ENCODE measurements around the gene VPS4B. TPM values are rescaled to one million over a fixed set of nuclear protein-coding genes. Genes with fewer than 3 reads are reported as not detected.

Gene VPS4B
- total and polyA plus RNA-seq, 2 of the 8 experiments (the other 6 are each of a cell fraction or from before 2014, with no cell fraction given), result 7.2 to 45.3 TPM

DNA sequence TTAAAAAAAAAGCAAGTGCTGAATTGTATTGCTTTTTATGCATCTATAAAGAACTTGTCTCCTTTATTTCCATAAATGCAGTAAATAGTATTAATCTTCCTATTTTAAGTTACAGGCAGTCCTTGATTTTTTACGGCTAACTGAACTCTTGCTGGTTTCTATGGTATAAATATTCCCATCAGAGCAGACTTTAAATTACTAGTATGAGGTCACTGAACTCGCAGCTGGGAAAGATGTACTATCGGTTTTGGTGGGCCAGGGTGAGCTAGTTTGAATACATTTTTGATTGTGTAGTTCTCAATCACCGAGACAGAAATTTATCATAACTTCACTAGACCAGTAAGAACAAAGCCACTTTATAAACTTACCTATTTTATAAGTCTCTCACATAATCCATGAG, 34.4 kb downstream of the VPS4B start (continued):
- TF ChIP-seq, protein P1, sequence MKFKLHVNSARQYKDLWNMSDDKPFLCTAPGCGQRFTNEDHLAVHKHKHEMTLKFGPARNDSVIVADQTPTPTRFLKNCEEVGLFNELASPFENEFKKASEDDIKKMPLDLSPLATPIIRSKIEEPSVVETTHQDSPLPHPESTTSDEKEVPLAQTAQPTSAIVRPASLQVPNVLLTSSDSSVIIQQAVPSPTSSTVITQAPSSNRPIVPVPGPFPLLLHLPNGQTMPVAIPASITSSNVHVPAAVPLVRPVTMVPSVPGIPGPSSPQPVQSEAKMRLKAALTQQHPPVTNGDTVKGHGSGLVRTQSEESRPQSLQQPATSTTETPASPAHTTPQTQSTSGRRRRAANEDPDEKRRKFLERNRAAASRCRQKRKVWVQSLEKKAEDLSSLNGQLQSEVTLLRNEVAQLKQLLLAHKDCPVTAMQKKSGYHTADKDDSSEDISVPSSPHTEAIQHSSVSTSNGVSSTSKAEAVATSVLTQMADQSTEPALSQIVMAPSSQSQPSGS (IDR thresholded peaks at IDR 0.05; ENCODE audit: low read length), result no peak
- TF ChIP-seq CEBPB (IDR thresholded peaks at IDR 0.05; ENCODE audit: low read depth, low read length) (no peak), RBBP5 (IDR thresholded peaks at IDR 0.05; ENCODE audit: borderline replicate concordance, low read depth, low read length) (no peak), TEAD4 (IDR thresholded peaks at IDR 0.05; ENCODE audit: low read depth, low read length) (no peak)

Data from H1 (cell line).